SK-N-SH (cell line): ENCODE results near the gene HOXA5. TPM values are rescaled to one million over a fixed set of nuclear protein-coding genes. Genes with fewer than 3 reads are reported as not detected.

Experiments
- CTCF ChIA-PET: fragments of 300-600, 350-600 bp; formaldehyde crosslinking; extraction: SDS; loops from one replicate; lab custom pipeline; 2021; lab: Yijun Ruan, JAX
- POLR2A ChIA-PET: fragments of 350-600 bp; sonication (Branson Sonifier 250); formaldehyde crosslinking; extraction: SDS; loops from one replicate; lab custom pipeline; 2020; ENCODE audit warnings: antibody characterized with exemption, inconsistent platforms; lab: Yijun Ruan, JAX
- DNase-seq: peaks from one replicate; pipeline ENCODE4 v3.0.0; 2012
- H2AFZ ChIP-seq: fragments of 200-600 bp; sonication (generic); 2 replicates; pipeline ENCODE4 v1.8.1; 2016; ENCODE audit warnings: antibody characterized with exemption, mild to moderate bottlenecking, low read depth
- H3F3A ChIP-seq: fragments of 200-600 bp; sonication (generic); replicated peaks from 2 replicates; pipeline ENCODE3; 2016; ENCODE audit warnings: antibody characterized with exemption, mild to moderate bottlenecking; ENCODE audit not compliant: insufficient read depth
- H3K27ac ChIP-seq, 2 experiments: fragments of 200-500 bp in 1 of 2; fragments of 200-600 bp in 1 of 2; sonication (Bioruptor generic) in 1 of 2; sonication (generic), shearing (Covaris generic) in 1 of 2; 2 replicates each; pipeline versions ENCODE4 v1.5.1 to v1.6.1; 2014 to 2016; ENCODE audit warnings: low read depth in 2 of 2, inconsistent platforms in 1 of 2, low read length in 1 of 2, mild to moderate bottlenecking in 1 of 2, mixed read lengths in 1 of 2
- H3K27me3 ChIP-seq: fragments of 200-600 bp; sonication (generic), shearing (Covaris generic); 2 replicates; pipeline ENCODE4 v1.6.1; 2016; ENCODE audit warnings: mixed run types; ENCODE audit not compliant: insufficient read depth
- H3K36me3 ChIP-seq, 2 experiments: fragments of 200-500 bp in 1 of 2; fragments of 200-600 bp in 1 of 2; sonication (Bioruptor generic) in 1 of 2; sonication (generic) in 1 of 2; replicated peaks in 1 of 2; 2 replicates each; pipeline versions ENCODE3 to v1.5.1; 2014 to 2016; ENCODE audit warnings: low read length in 1 of 2, mild to moderate bottlenecking in 1 of 2; ENCODE audit not compliant: insufficient read depth in 2 of 2, control insufficient read depth in 1 of 2
- H3K4me1 ChIP-seq, 2 experiments: fragments of 200-500 bp in 1 of 2; fragments of 200-600 bp in 1 of 2; sonication (Bioruptor generic) in 1 of 2; sonication (generic), shearing (Covaris generic) in 1 of 2; 2 replicates each; pipeline versions ENCODE4 v1.5.1 to v1.6.1; 2014 to 2016; ENCODE audit warnings: low read depth in 1 of 2, low read length in 1 of 2, mixed run types in 1 of 2; ENCODE audit not compliant: insufficient read depth in 2 of 2, control insufficient read depth in 1 of 2
- H3K4me2 ChIP-seq: fragments of 200-600 bp; sonication (generic), shearing (Covaris generic); 2 replicates; pipeline ENCODE4 v1.6.1; 2017; ENCODE audit warnings: mixed run types
- H3K4me3 ChIP-seq, 2 experiments: fragments of 200-500 bp in 1 of 2; fragments of 200-600 bp in 1 of 2; sonication (Bioruptor generic) in 1 of 2; sonication (generic), shearing (Covaris generic) in 1 of 2; 2 replicates each; pipeline versions ENCODE4 v1.5.1 to v1.8.1; 2014 to 2016; ENCODE audit warnings: low read depth in 2 of 2, inconsistent platforms in 1 of 2, low read length in 1 of 2, mild to moderate bottlenecking in 1 of 2, mixed read lengths in 1 of 2, moderate library complexity in 1 of 2
- H3K79me2 ChIP-seq: fragments of 200-600 bp; sonication (generic); 2 replicates; pipeline ENCODE4 v1.8.1; 2017; ENCODE audit warnings: mild to moderate bottlenecking; ENCODE audit not compliant: insufficient read depth
- H3K9ac ChIP-seq: fragments of 200-600 bp; sonication (generic); 2 replicates; pipeline ENCODE4 v1.6.1; 2017; ENCODE audit warnings: mixed run types
- H3K9me2 ChIP-seq: fragments of 200-600 bp; sonication (generic); 2 replicates; pipeline ENCODE4 v1.6.1; 2017; ENCODE audit warnings: mixed run types
- H3K9me3 ChIP-seq: fragments of 200-600 bp; sonication (generic); 2 replicates; pipeline ENCODE4 v1.6.1; 2017; ENCODE audit warnings: mixed run types, mild to moderate bottlenecking, moderate library complexity
- H4K20me1 ChIP-seq: fragments of 200-600 bp; sonication (generic); 2 replicates; pipeline ENCODE4 v1.6.1; 2017; ENCODE audit warnings: mild to moderate bottlenecking, mixed run types; ENCODE audit not compliant: insufficient read depth
- CHD2 ChIP-seq: fragments of 150-350 bp; IDR thresholded peaks from 2 replicates; pipeline ENCODE4 v1.6.1; 2018; ENCODE audit warnings: low read length; ENCODE audit not compliant: partially characterized antibody
- EZH2phosphoT487 ChIP-seq: fragments of 200-600 bp; sonication (generic); IDR thresholded peaks from 2 replicates; pipeline ENCODE4 v1.6.1; 2017; ENCODE audit warnings: low read depth, mixed run types, mild to moderate bottlenecking, antibody characterized with exemption, moderate library complexity, borderline replicate concordance
- FOXM1 ChIP-seq: IDR thresholded peaks from 2 replicates; pipeline ENCODE4 v1.4.0; 2012; ENCODE audit warnings: low read depth, mild to moderate bottlenecking
- JUND ChIP-seq: IDR thresholded peaks from 2 replicates; pipeline ENCODE4 v1.4.0; 2012
- NRF1 ChIP-seq: IDR thresholded peaks from 2 replicates; pipeline ENCODE4 v1.6.1; 2012; ENCODE audit warnings: low read depth, mild to moderate bottlenecking, low read length
- SMC3 ChIP-seq: IDR thresholded peaks from 2 replicates; pipeline ENCODE4 v1.6.1; 2012; ENCODE audit warnings: low read depth, low read length, improper control_type of control experiment
- TEAD4 ChIP-seq: IDR thresholded peaks from 2 replicates; pipeline ENCODE4 v1.4.0; 2012; ENCODE audit warnings: mild to moderate bottlenecking, borderline replicate concordance; ENCODE audit not compliant: insufficient read depth
- YY1 ChIP-seq: IDR thresholded peaks from 2 replicates; pipeline ENCODE4 v1.4.0; 2012; ENCODE audit warnings: low read depth, mild to moderate bottlenecking
- WGBS: methylation state at CpG from one replicate; pipeline ENCODE4 v1.1.6; 2017; ENCODE audit warnings: low lambda C conversion rate; 5-methylcytosine and 5-hydroxymethylcytosine counted together
- polyA plus RNA-seq, 3 experiments: library from polyadenylated mRNA; depleted of rRNA; stranded (reverse); fragments of >200 nt; gene quantifications; 2 replicates each; pipeline ENCODE4 v1.2.3, GENCODE V29; 2012
- TF ChIP-seq, protein P1 (sequence below): IDR thresholded peaks from 2 replicates; pipeline ENCODE4 v1.4.0; 2012; ENCODE audit warnings: low read depth, borderline replicate concordance
- TF ChIP-seq, protein P2 (sequence below): IDR thresholded peaks from 2 replicates; pipeline ENCODE4 v1.4.0; 2012; ENCODE audit warnings: low read depth
- TF ChIP-seq, protein P3 (sequence below): fragments of 150-350 bp; IDR thresholded peaks from 2 replicates; pipeline ENCODE4 v1.6.1; 2017; ENCODE audit warnings: antibody characterized with exemption, low read length, low read depth, borderline replicate concordance
- TF ChIP-seq, protein P4 (sequence below): fragments of 150-350 bp; IDR thresholded peaks from 2 replicates; pipeline ENCODE4 v1.6.1; 2016; ENCODE audit warnings: mild to moderate bottlenecking, low read depth, low read length

HOXA5 gene
- polyA plus RNA-seq, 1 of the 3 experiments (the other 2 are of a cell fraction), result not detected

DNA sequence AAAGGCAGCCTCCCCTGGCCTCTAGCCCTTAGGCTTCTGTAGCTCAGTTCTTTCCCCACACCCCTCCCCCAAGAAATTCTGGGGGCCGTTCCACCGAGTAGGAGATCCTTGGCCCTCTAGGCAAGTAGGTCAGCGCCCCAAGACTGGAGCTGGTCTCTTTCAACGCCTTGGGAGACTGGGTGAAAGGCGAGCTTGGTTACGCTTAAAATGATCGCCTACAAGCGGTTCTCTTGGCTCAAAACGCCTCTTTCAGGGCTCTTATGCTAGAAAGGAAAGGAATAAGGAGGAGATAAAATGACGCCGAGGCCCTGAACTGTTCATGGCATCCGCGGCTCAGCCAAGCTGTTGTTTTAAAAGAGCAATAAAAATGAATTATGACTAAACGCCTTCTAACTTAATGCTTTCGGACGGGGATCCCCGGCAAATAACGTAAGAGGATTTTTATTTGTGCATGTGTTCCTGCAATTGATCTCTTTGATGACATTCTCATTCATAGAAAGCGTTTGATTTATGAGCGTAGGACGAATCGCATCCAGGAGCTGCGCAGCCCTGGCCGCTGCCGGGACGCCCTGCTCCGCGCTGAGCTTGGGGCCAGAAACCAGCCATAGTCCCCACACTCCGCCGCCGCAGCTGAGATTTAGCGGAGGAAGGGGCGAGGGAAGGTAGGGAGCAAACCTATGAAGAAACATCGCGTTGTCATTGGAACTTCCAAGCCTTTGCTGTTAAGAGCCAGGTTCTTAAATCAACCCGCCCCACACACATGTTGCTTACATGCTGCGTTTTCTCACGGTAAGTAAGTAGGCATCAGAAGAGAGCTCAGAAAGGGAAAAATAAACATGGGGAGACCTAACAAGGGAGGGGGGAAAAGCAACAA is 44.7 kb downstream of the HOXA5 start:
- TF ChIP-seq YY1, result no peak
- TF ChIP-seq, protein P1, sequence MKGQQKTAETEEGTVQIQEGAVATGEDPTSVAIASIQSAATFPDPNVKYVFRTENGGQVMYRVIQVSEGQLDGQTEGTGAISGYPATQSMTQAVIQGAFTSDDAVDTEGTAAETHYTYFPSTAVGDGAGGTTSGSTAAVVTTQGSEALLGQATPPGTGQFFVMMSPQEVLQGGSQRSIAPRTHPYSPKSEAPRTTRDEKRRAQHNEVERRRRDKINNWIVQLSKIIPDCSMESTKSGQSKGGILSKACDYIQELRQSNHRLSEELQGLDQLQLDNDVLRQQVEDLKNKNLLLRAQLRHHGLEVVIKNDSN, result no peak
- TF ChIP-seq CHD2, result no peak
- TF ChIP-seq TEAD4, result no peak
- TF ChIP-seq EZH2phosphoT487, result 0 out of 2 replicates have a peak, but pooled peaks have one; percentile 0
- TF ChIP-seq, protein P2, sequence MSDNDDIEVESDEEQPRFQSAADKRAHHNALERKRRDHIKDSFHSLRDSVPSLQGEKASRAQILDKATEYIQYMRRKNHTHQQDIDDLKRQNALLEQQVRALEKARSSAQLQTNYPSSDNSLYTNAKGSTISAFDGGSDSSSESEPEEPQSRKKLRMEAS, result no peak
- TF ChIP-seq JUND, result no peak
- no peak for TF ChIP-seq SMC3
- Histone ChIP-seq H3K9me2 (no peaks in the 10 kb centered on the region), H3F3A (no peaks in the 10 kb centered on the region), H3K4me1 (no peaks in the 10 kb centered on the region; a peak in 1 of 4 replicates), H4K20me1 (no peaks in the 10 kb centered on the region), H3K9me3 (no peaks in the 10 kb centered on the region), H3K4me2 (no peak overlapping the region), H3K4me3 (no peak overlapping the region), H3K36me3 (no peaks in the 10 kb centered on the region), H3K27me3 (peaks cover 98% of the 10 kb centered on the region), H3K27ac (no peak overlapping the region), H2AFZ (no peak overlapping the region), H3K79me2 (no peaks in the 10 kb centered on the region), H3K9ac (no peak overlapping the region)
- POLR2A ChIA-PET, result no interaction called here
- WGBS, result 17% methylated on average over 38 of the region's 38 CpGs
- DNase-seq, result no peak
- CTCF ChIA-PET, result interaction anchor here (0.7 to 2.7 kb wide), 10 partner anchors 15 to 375 kb away, joined by 3 to 8 read pairs (median 3); partner anchors contain the start of gene HOXA5

DNA sequence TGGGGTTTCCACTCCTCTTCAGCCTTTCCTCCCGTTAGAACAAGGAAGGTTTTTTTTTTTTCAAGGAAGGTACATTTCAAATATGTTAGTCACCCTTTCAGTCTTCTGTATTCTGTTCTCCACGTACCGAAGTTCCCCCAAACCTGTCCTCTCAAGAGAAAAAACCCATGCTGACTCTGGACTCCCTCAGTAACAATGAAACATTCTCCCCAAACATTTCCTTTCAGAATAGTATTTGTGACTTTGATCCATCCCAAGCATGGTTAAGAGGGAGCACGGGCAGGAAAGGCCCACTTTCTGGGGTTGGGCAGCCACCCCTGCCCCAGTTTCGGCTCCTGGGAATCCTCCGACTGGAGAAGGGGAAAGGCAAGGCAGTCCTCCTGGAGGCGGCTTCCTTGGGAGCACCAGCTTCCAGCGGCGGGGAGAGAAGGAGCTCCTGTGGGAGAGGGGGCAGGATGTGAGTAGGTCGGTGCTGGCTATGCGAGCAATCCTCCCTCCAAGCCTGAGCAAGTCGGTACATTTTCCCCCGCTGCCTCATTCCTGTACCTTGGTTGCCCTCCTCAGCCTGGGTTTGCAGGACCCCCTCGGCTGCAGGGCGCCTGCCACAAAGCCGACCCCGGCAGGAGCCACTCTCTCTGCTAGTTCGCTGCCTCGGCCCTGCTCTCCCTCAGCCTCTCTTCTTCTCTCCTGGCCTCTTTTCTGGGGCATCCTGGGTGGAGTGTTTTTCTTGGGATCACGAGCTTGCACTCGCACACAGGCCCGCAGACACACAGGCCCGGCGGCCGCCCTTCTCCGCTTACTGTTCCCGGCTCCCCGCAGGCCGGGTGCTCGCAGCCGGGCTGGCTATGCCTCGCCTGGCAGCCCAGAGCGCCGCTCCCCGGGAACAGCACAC is 45.5 kb downstream of the HOXA5 start:
- no peaks in the 10 kb centered on the region for H3F3A ChIP-seq
- 14% methylated on average over 35 of the region's 35 CpGs for WGBS
- DNase-seq, result no peak

More for the DNA sequence above, 45.5 kb downstream of the HOXA5 start:
- Histone ChIP-seq H3K36me3 (no peaks in the 10 kb centered on the region), H3K27ac (no peak overlapping the region), H3K4me1 (no peaks in the 10 kb centered on the region; a peak in 1 of 4 replicates), H4K20me1 (no peaks in the 10 kb centered on the region), H3K27me3 (peaks cover 97% of the 10 kb centered on the region), H3K9me3 (no peaks in the 10 kb centered on the region), H3K9ac (no peak overlapping the region), H3K4me3 (no peak overlapping the region), H3K79me2 (no peaks in the 10 kb centered on the region), H3K4me2 (no peak overlapping the region), H3K9me2 (no peaks in the 10 kb centered on the region), H2AFZ (no peak overlapping the region)
- POLR2A ChIA-PET, result interaction anchor here (0.6 kb wide), 1 partner anchor 51 kb away, joined by 3 read pairs; no protein-coding TSS in a partner anchor
- TF ChIP-seq, protein P3, sequence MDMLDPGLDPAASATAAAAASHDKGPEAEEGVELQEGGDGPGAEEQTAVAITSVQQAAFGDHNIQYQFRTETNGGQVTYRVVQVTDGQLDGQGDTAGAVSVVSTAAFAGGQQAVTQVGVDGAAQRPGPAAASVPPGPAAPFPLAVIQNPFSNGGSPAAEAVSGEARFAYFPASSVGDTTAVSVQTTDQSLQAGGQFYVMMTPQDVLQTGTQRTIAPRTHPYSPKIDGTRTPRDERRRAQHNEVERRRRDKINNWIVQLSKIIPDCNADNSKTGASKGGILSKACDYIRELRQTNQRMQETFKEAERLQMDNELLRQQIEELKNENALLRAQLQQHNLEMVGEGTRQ, result no peak
- TF ChIP-seq, protein P4, sequence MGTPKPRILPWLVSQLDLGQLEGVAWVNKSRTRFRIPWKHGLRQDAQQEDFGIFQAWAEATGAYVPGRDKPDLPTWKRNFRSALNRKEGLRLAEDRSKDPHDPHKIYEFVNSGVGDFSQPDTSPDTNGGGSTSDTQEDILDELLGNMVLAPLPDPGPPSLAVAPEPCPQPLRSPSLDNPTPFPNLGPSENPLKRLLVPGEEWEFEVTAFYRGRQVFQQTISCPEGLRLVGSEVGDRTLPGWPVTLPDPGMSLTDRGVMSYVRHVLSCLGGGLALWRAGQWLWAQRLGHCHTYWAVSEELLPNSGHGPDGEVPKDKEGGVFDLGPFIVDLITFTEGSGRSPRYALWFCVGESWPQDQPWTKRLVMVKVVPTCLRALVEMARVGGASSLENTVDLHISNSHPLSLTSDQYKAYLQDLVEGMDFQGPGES, result no peak
- TF ChIP-seq NRF1, result no peak
- TF ChIP-seq FOXM1, result no peak
- TF ChIP-seq YY1, result no peak
- CTCF ChIA-PET, result interaction anchor here (0.7 to 2.7 kb wide), 7 partner anchors 8 to 244 kb away, joined by 3 to 8 read pairs (median 4); partner anchors contain the start of gene HOXA5
